Measurements from ENCODE around the gene LPCAT3.

- TF ChIP-seq EZH2 (IDR thresholded peaks at IDR 0.05; ENCODE audit: low read length) (no peak), CTCF (optimal IDR thresholded peaks at IDR 0.05 in 1 of 3, IDR thresholded peaks at IDR 0.05 in 1 of 3, conservative IDR thresholded peaks at IDR 0.05 in 1 of 3; ENCODE audit: extremely low read depth in 1 of 3, insufficient read depth in 2 of 3, low read length in 3 of 3) (no peak)
Measured at GRCh38 chr12:7039403-7039802, 21.1 kb upstream of the LPCAT3 start.
